HepG2 (cell line): ENCODE data around the gene AK3. TPM values are rescaled to one million over a fixed set of nuclear protein-coding genes. Genes with fewer than 3 reads are reported as not detected.

Experiments used
- ATF7 ChIP-seq, 2 experiments: fragments of 450-650 bp in 1 of 2; sonication (generic) in 1 of 2; formaldehyde crosslinking in 1 of 2; IDR thresholded peaks; 2 replicates each; pipeline versions ENCODE4 v1.4.0 to v1.6.1; 2016 to 2020; ENCODE audit warnings: antibody characterized with exemption in 1 of 2, mild to moderate bottlenecking in 1 of 2, missing genetic modification reagents in 1 of 2
- KDM3A ChIP-seq: IDR thresholded peaks from 2 replicates; pipeline ENCODE4 v1.6.1; 2018; ENCODE audit warnings: low read depth, missing compliant biosample characterization
- MYC ChIP-seq: sonication (generic); formaldehyde crosslinking; IDR thresholded peaks from 2 replicates; pipeline ENCODE4 v1.9.0; 2021; ENCODE audit warnings: missing genetic modification reagents, borderline replicate concordance
- SIN3A ChIP-seq: IDR thresholded peaks from 2 replicates; pipeline ENCODE4 v1.6.1; 2011; ENCODE audit warnings: low read depth, mild to moderate bottlenecking, control low read depth, low read length, borderline replicate concordance
- U2AF2 ChIP-seq: fragments of 200-400 bp; formaldehyde crosslinking; IDR thresholded peaks from 2 replicates; pipeline ENCODE4 v1.6.1; 2017; ENCODE audit warnings: low read depth, mild to moderate bottlenecking, low read length
- ZBED4 ChIP-seq: sonication (generic); formaldehyde crosslinking; IDR thresholded peaks from 2 replicates; pipeline ENCODE4 v1.4.0; 2020; ENCODE audit warnings: missing genetic modification reagents, borderline replicate concordance
- ZNF205 ChIP-seq: IDR thresholded peaks from 2 replicates; pipeline ENCODE4 v1.6.1; 2018; ENCODE audit warnings: missing biosample characterization, missing genetic modification reagents
- ZNF251 ChIP-seq: sonication (generic); formaldehyde crosslinking; IDR thresholded peaks from 2 replicates; pipeline ENCODE4 v1.9.0; 2021; ENCODE audit warnings: mild to moderate bottlenecking, missing genetic modification reagents
- ZNF264 ChIP-seq: sonication (generic); formaldehyde crosslinking; IDR thresholded peaks from 2 replicates; pipeline ENCODE4 v1.4.0; 2020; ENCODE audit warnings: missing genetic modification reagents
- ZNF33B ChIP-seq: sonication (generic); formaldehyde crosslinking; IDR thresholded peaks from 2 replicates; pipeline ENCODE4 v1.5.1; 2020; ENCODE audit warnings: mild to moderate bottlenecking, missing genetic modification reagents
- ZNF570 ChIP-seq: sonication (generic); formaldehyde crosslinking; IDR thresholded peaks from 2 replicates; pipeline ENCODE4 v1.4.0; 2020; ENCODE audit warnings: mild to moderate bottlenecking, missing genetic modification reagents, borderline replicate concordance
- ZNF660 ChIP-seq: sonication (generic); formaldehyde crosslinking; IDR thresholded peaks from 2 replicates; pipeline ENCODE4 v1.5.1; 2020; ENCODE audit warnings: mild to moderate bottlenecking, low read depth, missing genetic modification reagents, borderline replicate concordance
- ZNF670 ChIP-seq: sonication (generic); formaldehyde crosslinking; IDR thresholded peaks from 2 replicates; pipeline ENCODE4 v1.8.0; 2022; ENCODE audit warnings: mild to moderate bottlenecking, missing genetic modification reagents, borderline replicate concordance
- polyA plus RNA-seq, 8 experiments: library from polyadenylated mRNA; depleted of rRNA in 3 of 8; stranded (reverse) in 7 of 8; unstranded in 1 of 8; fragments of >200 nt; fragmentation: Illumina TruSeq in 4 of 8; extraction: Trizol in 4 of 8; gene quantifications; 2 replicates each; pipeline versions ENCODE4 v1.2.1 to v1.2.3, GENCODE V29; 2011 to 2016; ENCODE audit warnings: low read depth in 4 of 8, missing spikeins in 1 of 8, mixed read lengths in 1 of 8; ENCODE audit not compliant: insufficient read depth in 1 of 8
- total RNA-seq, 5 experiments: library from RNA; depleted of rRNA; stranded (reverse); fragments of >200 nt; fragmentation: Illumina TruSeq; extraction: Trizol; gene quantifications; 2 replicates each; pipeline ENCODE4 v1.2.3, GENCODE V29; 2016; ENCODE audit warnings: low read depth in 1 of 5
- TF ChIP-seq, protein P1 (sequence below): sonication (generic); formaldehyde crosslinking; IDR thresholded peaks from 2 replicates; pipeline ENCODE4 v1.8.0; 2022; ENCODE audit warnings: mild to moderate bottlenecking, missing genetic modification reagents
- TF ChIP-seq, protein P2 (sequence below): IDR thresholded peaks from 2 replicates; pipeline ENCODE4 v1.6.1; 2016; ENCODE audit warnings: missing compliant biosample characterization, missing genetic modification reagents, borderline replicate concordance
- TF ChIP-seq, protein P3 (sequence below): sonication (generic); formaldehyde crosslinking; IDR thresholded peaks from 2 replicates; pipeline ENCODE4 v1.4.0; 2020; ENCODE audit warnings: mild to moderate bottlenecking, missing genetic modification reagents
- TF ChIP-seq, protein P4 (sequence below): sonication (generic); formaldehyde crosslinking; IDR thresholded peaks from 2 replicates; pipeline ENCODE4 v1.8.0; 2022; ENCODE audit warnings: missing genetic modification reagents, mild to moderate bottlenecking, moderate library complexity, borderline replicate concordance

AK3 gene
- total and polyA plus RNA-seq, 2 of the 13 experiments (the other 11 are each of a cell fraction or from before 2014, with no cell fraction given): 76.8 to 109 TPM

- peak; percentile 82; the same call in 1 of the 2 replicates for TF ChIP-seq ZBED4 (CRISPR knock-in tag)
- TF ChIP-seq MYC (CRISPR knock-in tag): peak; percentile 80
- TF ChIP-seq ZNF264 (CRISPR knock-in tag): peak; percentile 42; the same call in 1 of the 2 replicates
- TF ChIP-seq ZNF660: no peak
- TF ChIP-seq ZNF570: no peak
- peak; percentile 21; the same call in 1 of the 2 replicates for TF ChIP-seq ZNF33B (CRISPR knock-in tag)
- TF ChIP-seq, protein P1, sequence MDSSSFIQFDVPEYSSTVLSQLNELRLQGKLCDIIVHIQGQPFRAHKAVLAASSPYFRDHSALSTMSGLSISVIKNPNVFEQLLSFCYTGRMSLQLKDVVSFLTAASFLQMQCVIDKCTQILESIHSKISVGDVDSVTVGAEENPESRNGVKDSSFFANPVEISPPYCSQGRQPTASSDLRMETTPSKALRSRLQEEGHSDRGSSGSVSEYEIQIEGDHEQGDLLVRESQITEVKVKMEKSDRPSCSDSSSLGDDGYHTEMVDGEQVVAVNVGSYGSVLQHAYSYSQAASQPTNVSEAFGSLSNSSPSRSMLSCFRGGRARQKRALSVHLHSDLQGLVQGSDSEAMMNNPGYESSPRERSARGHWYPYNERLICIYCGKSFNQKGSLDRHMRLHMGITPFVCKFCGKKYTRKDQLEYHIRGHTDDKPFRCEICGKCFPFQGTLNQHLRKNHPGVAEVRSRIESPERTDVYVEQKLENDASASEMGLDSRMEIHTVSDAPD (CRISPR knock-in tag): peak; percentile 56; the same call in 1 of the 2 replicates
- TF ChIP-seq U2AF2: no peak
- TF ChIP-seq ZNF670: peak; percentile 90; the same call in 1 of the 2 replicates
- TF ChIP-seq, protein P2, sequence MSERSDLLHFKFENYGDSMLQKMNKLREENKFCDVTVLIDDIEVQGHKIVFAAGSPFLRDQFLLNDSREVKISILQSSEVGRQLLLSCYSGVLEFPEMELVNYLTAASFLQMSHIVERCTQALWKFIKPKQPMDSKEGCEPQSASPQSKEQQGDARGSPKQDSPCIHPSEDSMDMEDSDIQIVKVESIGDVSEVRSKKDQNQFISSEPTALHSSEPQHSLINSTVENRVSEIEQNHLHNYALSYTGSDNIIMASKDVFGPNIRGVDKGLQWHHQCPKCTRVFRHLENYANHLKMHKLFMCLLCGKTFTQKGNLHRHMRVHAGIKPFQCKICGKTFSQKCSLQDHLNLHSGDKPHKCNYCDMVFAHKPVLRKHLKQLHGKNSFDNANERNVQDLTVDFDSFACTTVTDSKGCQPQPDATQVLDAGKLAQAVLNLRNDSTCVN (CRISPR knock-in tag): no peak; the same call in 1 of the 2 replicates
- peak; percentile 90 for TF ChIP-seq SIN3A
- no peak for TF ChIP-seq ZNF251 (CRISPR knock-in tag)
- no peak; the same call in none of the 2 replicates for TF ChIP-seq KDM3A (CRISPR knock-in tag)
- TF ChIP-seq, protein P3, sequence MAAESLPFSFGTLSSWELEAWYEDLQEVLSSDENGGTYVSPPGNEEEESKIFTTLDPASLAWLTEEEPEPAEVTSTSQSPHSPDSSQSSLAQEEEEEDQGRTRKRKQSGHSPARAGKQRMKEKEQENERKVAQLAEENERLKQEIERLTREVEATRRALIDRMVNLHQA (CRISPR knock-in tag): no peak
- TF ChIP-seq, protein P4, sequence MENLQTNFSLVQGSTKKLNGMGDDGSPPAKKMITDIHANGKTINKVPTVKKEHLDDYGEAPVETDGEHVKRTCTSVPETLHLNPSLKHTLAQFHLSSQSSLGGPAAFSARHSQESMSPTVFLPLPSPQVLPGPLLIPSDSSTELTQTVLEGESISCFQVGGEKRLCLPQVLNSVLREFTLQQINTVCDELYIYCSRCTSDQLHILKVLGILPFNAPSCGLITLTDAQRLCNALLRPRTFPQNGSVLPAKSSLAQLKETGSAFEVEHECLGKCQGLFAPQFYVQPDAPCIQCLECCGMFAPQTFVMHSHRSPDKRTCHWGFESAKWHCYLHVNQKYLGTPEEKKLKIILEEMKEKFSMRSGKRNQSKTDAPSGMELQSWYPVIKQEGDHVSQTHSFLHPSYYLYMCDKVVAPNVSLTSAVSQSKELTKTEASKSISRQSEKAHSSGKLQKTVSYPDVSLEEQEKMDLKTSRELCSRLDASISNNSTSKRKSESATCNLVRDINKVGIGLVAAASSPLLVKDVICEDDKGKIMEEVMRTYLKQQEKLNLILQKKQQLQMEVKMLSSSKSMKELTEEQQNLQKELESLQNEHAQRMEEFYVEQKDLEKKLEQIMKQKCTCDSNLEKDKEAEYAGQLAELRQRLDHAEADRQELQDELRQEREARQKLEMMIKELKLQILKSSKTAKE (CRISPR knock-in tag): 0 out of 2 replicates have a peak, but pooled peaks have one; percentile 23
- TF ChIP-seq ZNF205 (CRISPR knock-in tag): peak; percentile 50; the same call in 1 of the 2 replicates
- TF ChIP-seq ATF7 (IDR thresholded peaks at IDR 0.05): no peak
- TF ChIP-seq ATF7 (CRISPR knock-in tag; IDR thresholded peaks at IDR 0.05): no peak
Observed at GRCh38 chr9:4662108-4662988, 78.7 kb downstream of the AK3 start, which contains the start of gene PLPP6 (continued).
